ENCODE data around the gene CYLD. TPM values are rescaled to one million over a fixed set of nuclear protein-coding genes. Genes with fewer than 3 reads are reported as not detected.

Gene CYLD
- total and polyA plus RNA-seq, 2 of the 4 experiments (the other 2 are of a cell fraction), result 16.2 to 37.3 TPM

GRCh38 chr16:50842589-50842988, 100.7 kb downstream of the CYLD start:
- no peak overlapping the region for H3K23ac ChIP-seq (ENCODE audit: low read depth, low read length)

More at GRCh38 chr16:50842589-50842988, 100.7 kb downstream of the CYLD start:
- H3K56ac ChIP-seq (ENCODE audit: extremely low read depth, insufficient read depth, low read length), result no peak overlapping the region
- no peak overlapping the region for H3K4me3 ChIP-seq (ENCODE audit: insufficient read depth, low read depth, low read length)
- dilution Hi-C loops (cut with HindIII; ENCODE audit: low sequenced_read_pairs, unreplicated experiment) (no loop called here), intact Hi-C loops (cut with micrococcal nuclease) (no loop called here), in situ Hi-C loops (cut with MboI; ENCODE audit: low sequenced_read_pairs) (no loop called here)
- no peak overlapping the region for H3K4ac ChIP-seq (ENCODE audit: low read depth, low read length)
- H3K36me3 ChIP-seq (ENCODE audit: control insufficient read depth, insufficient read depth, low read length), result no peaks in the 10 kb centered on the region
- H4K91ac ChIP-seq (ENCODE audit: insufficient read depth, low read depth, low read length), result no peak overlapping the region
- no peak overlapping the region for H4K5ac ChIP-seq (ENCODE audit: low read depth, low read length)
- H2BK20ac ChIP-seq (ENCODE audit: low read depth, low read length), result no peak overlapping the region
- no peak overlapping the region for H3K27ac ChIP-seq (ENCODE audit: insufficient read depth, low read length)
- H2BK5ac ChIP-seq (ENCODE audit: low read depth, low read length, poor library complexity, severe bottlenecking), result no peak overlapping the region
- no peak overlapping the region for H2AK9ac ChIP-seq (replicated peaks; ENCODE audit: low read depth, low read length, poor library complexity)
- H3K4me2 ChIP-seq (ENCODE audit: low read depth, low read length), result no peak overlapping the region
- H3K14ac ChIP-seq (replicated peaks; ENCODE audit: low read depth, low read length), result no peak overlapping the region
- no peaks in the 10 kb centered on the region for H4K20me1 ChIP-seq (ENCODE audit: insufficient read depth, low read length)
- H3K4me1 ChIP-seq (ENCODE audit: control insufficient read depth, insufficient read depth, low read length), result no peaks in the 10 kb centered on the region; the same call in 1 of the 2 replicates
- H3K9ac ChIP-seq (ENCODE audit: low read depth, low read length), result no peak overlapping the region
- CTCF ChIA-PET, result no interaction called here
- 74% methylated on average over 2 of the region's 4 CpGs; no CpG with 5 or more reads in 1 of the 2 experiments for WGBS, 2 experiments (ENCODE audit: extremely low coverage in 2 of 2, insufficient read length in 1 of 2)
- H3K9me3 ChIP-seq (ENCODE audit: control insufficient read depth, insufficient read depth, low read length), result no peaks in the 10 kb centered on the region; the same call in 1 of the 2 replicates
- no peak overlapping the region for H3K18ac ChIP-seq (ENCODE audit: low read depth, low read length)
- no peaks in the 10 kb centered on the region for H3K9me1 ChIP-seq (ENCODE audit: insufficient read depth, low read length)
- H4K8ac ChIP-seq (ENCODE audit: low read depth in 2 of 2, low read length in 2 of 2), result no peak overlapping the region
- peaks cover 26% of the 10 kb centered on the region for H3K27me3 ChIP-seq (ENCODE audit: control insufficient read depth, insufficient read depth, low read length)
- ATAC-seq (ENCODE audit: low read depth) (no peak; the same call in 1 of the 2 replicates), DNase-seq (peak; percentile 5)
- H2BK120ac ChIP-seq (ENCODE audit: low read depth, low read length), result no peak overlapping the region
- no peak overlapping the region for H2AFZ ChIP-seq (replicated peaks; ENCODE audit: low read length, poor library complexity)
- H2AK5ac ChIP-seq (ENCODE audit: low read depth, low read length), result no peak overlapping the region
- POLR2A ChIA-PET (ENCODE audit: unreplicated experiment), result no interaction called here
- H2BK15ac ChIP-seq (ENCODE audit: low read depth, low read length), result no peak overlapping the region
- no peaks in the 10 kb centered on the region for H3K79me1 ChIP-seq (ENCODE audit: low read depth in 1 of 2, low read length in 2 of 2)
- BruUV-seq (replicated peaks), result no TSS peak
- TF ChIP-seq, protein P1, sequence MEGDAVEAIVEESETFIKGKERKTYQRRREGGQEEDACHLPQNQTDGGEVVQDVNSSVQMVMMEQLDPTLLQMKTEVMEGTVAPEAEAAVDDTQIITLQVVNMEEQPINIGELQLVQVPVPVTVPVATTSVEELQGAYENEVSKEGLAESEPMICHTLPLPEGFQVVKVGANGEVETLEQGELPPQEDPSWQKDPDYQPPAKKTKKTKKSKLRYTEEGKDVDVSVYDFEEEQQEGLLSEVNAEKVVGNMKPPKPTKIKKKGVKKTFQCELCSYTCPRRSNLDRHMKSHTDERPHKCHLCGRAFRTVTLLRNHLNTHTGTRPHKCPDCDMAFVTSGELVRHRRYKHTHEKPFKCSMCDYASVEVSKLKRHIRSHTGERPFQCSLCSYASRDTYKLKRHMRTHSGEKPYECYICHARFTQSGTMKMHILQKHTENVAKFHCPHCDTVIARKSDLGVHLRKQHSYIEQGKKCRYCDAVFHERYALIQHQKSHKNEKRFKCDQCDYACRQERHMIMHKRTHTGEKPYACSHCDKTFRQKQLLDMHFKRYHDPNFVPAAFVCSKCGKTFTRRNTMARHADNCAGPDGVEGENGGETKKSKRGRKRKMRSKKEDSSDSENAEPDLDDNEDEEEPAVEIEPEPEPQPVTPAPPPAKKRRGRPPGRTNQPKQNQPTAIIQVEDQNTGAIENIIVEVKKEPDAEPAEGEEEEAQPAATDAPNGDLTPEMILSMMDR (conservative IDR thresholded peaks at IDR 0.05; ENCODE audit: low read depth, low read length), result no peak
- TF ChIP-seq FOS (IDR thresholded peaks at IDR 0.05; ENCODE audit: low read depth, low read length) (no peak), BHLHE40 (IDR thresholded peaks at IDR 0.05; ENCODE audit: low read depth, low read length) (no peak), RFX5 (IDR thresholded peaks at IDR 0.05; ENCODE audit: low read depth, low read length) (no peak)

Data from IMR-90 (cell line).